Neuronal stem cell (in vitro differentiated cells): ENCODE measurements around the gene RBM25.

Source experiments
- DNase-seq: peaks from one replicate; pipeline ENCODE4 v3.0.0-alpha.2; 2013; ENCODE audit warnings: low spot score
- H2AFZ ChIP-seq: one replicate; pipeline ENCODE4 v1.6.1; 2013; ENCODE audit warnings: mild to moderate bottlenecking, low read length, inconsistent platforms
- H2AK5ac ChIP-seq: 2 replicates; pipeline ENCODE4 v1.6.1; 2013; ENCODE audit warnings: low read depth, mild to moderate bottlenecking, inconsistent platforms, low read length, moderate library complexity, mixed read lengths
- H2BK120ac ChIP-seq: 2 replicates; pipeline ENCODE4 v1.6.1; 2013; ENCODE audit warnings: low read depth, mild to moderate bottlenecking, inconsistent platforms, low read length, moderate library complexity, mixed read lengths
- H2BK12ac ChIP-seq: one replicate; pipeline ENCODE4 v1.6.1; 2013; ENCODE audit warnings: low read length, inconsistent platforms
- H2BK15ac ChIP-seq: 2 replicates; pipeline ENCODE4 v1.6.1; 2013; ENCODE audit warnings: mild to moderate bottlenecking, low read length, inconsistent platforms, mixed read lengths
- H2BK5ac ChIP-seq: one replicate; pipeline ENCODE4 v1.6.1; 2013; ENCODE audit warnings: inconsistent platforms, mild to moderate bottlenecking, low read length, moderate library complexity
- H3K14ac ChIP-seq: one replicate; pipeline ENCODE4 v1.6.1; 2013; ENCODE audit warnings: low read length, inconsistent platforms
- H3K18ac ChIP-seq: 2 replicates; pipeline ENCODE4 v1.6.1; 2013; ENCODE audit warnings: low read length, inconsistent platforms
- H3K23ac ChIP-seq: 2 replicates; pipeline ENCODE4 v1.6.1; 2013; ENCODE audit warnings: low read depth, mild to moderate bottlenecking, mixed read lengths, low read length, inconsistent platforms; ENCODE audit not compliant: poor library complexity
- H3K27ac ChIP-seq: replicated peaks from 3 replicates; pipeline ENCODE4 v1.5.1; 2013; ENCODE audit warnings: low read length, inconsistent platforms
- H3K27me3 ChIP-seq, 3 experiments: 2 replicates each; pipeline ENCODE4 v1.6.1; 2013; ENCODE audit warnings: low read length in 3 of 3, mild to moderate bottlenecking in 2 of 3, inconsistent platforms in 1 of 3, low read depth in 1 of 3, mixed read lengths in 1 of 3, moderate library complexity in 1 of 3; ENCODE audit not compliant: control insufficient read depth in 3 of 3, insufficient read depth in 3 of 3
- H3K36me3 ChIP-seq, 2 donors: replicated peaks in 1 of 2; 2 replicates each; pipeline ENCODE4 v1.6.1; 2013; ENCODE audit warnings: low read length in 2 of 2; ENCODE audit not compliant: control insufficient read depth in 2 of 2, insufficient read depth in 2 of 2
- H3K4ac ChIP-seq: 2 replicates; pipeline ENCODE4 v1.6.1; 2013; ENCODE audit warnings: inconsistent platforms, mild to moderate bottlenecking, low read length, moderate library complexity
- H3K4me1 ChIP-seq, 2 donors: 1 replicate in 1 of 2; 2 replicates in 1 of 2; pipeline ENCODE4 v1.6.1; 2013; ENCODE audit warnings: low read length in 2 of 2, low read depth in 1 of 2; ENCODE audit not compliant: control insufficient read depth in 2 of 2, insufficient read depth in 1 of 2
- H3K4me2 ChIP-seq: one replicate; pipeline ENCODE4 v1.6.1; 2013; ENCODE audit warnings: mild to moderate bottlenecking, low read length, inconsistent platforms; ENCODE audit not compliant: insufficient read depth, poor library complexity, severe bottlenecking
- H3K4me3 ChIP-seq, 2 donors: 2 replicates each; pipeline ENCODE4 v1.5.1; 2013; ENCODE audit warnings: low read length in 2 of 2, mild to moderate bottlenecking in 2 of 2, inconsistent platforms in 1 of 2, moderate library complexity in 1 of 2
- H3K79me1 ChIP-seq: one replicate; pipeline ENCODE4 v1.6.1; 2013; ENCODE audit warnings: low read depth, mild to moderate bottlenecking, inconsistent platforms, low read length, moderate library complexity
- H3K9ac ChIP-seq: one replicate; pipeline ENCODE4 v1.6.1; 2013; ENCODE audit warnings: mild to moderate bottlenecking, low read depth, low read length, inconsistent platforms; ENCODE audit not compliant: poor library complexity
- H3K9me3 ChIP-seq, 2 donors: replicated peaks in 1 of 2; 2 replicates each; pipeline versions ENCODE3 to v1.6.1; 2013; ENCODE audit warnings: low read length in 2 of 2, mild to moderate bottlenecking in 2 of 2, inconsistent platforms in 1 of 2, low read depth in 1 of 2, mixed read lengths in 1 of 2, moderate library complexity in 1 of 2; ENCODE audit not compliant: control insufficient read depth in 2 of 2, insufficient read depth in 1 of 2
- H4K8ac ChIP-seq: one replicate; pipeline ENCODE4 v1.6.1; 2013; ENCODE audit warnings: low read depth, mild to moderate bottlenecking, inconsistent platforms, low read length, moderate library complexity
- H4K91ac ChIP-seq: one replicate; pipeline ENCODE4 v1.6.1; 2013; ENCODE audit warnings: low read length, low read depth, mild to moderate bottlenecking, inconsistent platforms; ENCODE audit not compliant: poor library complexity
- WGBS, 2 donors: extraction: QIAGEN DNeasy Blood & Tissue Kit; methylation state at CpG; one replicate each; pipeline ENCODE4 v1.1.7; 2013; ENCODE audit warnings: missing lambda C conversion rate in 2 of 2, mixed read lengths in 1 of 2; ENCODE audit not compliant: insufficient read length in 2 of 2, insufficient replicate concordance in 1 of 2; ENCODE audit errors: extremely low coverage in 2 of 2; 5-methylcytosine and 5-hydroxymethylcytosine counted together

Gene RBM25

GRCh38 chr14:73166399-73166798 is 108.1 kb downstream of the RBM25 start:
- H3K27ac ChIP-seq: no peak overlapping the region
- no peak overlapping the region for H4K91ac ChIP-seq
- H3K4ac ChIP-seq: no peak overlapping the region
- no peak overlapping the region for H4K8ac ChIP-seq
- DNase-seq: no peak
- peaks cover 14 to 89% of the 10 kb centered on the region in 2 donors for H3K36me3 ChIP-seq
- H2AK5ac ChIP-seq: no peak overlapping the region
- no peak overlapping the region for H3K14ac ChIP-seq
- no peak overlapping the region for H2BK120ac ChIP-seq
- no peak overlapping the region for H3K9ac ChIP-seq
- H3K4me2 ChIP-seq: no peak overlapping the region
- no peak overlapping the region for H2AFZ ChIP-seq
- no peaks in the 10 kb centered on the region for H3K9me3 ChIP-seq
- no peak overlapping the region for H2BK5ac ChIP-seq
- WGBS, 2 donors: no CpG with 5 or more reads among the region's 1 CpG
- H3K23ac ChIP-seq: no peak overlapping the region
- no peak overlapping the region for H2BK15ac ChIP-seq
- H3K4me1 ChIP-seq: peaks cover 0 to 13% of the 10 kb centered on the region in 2 donors
- no peaks in the 10 kb centered on the region for H3K79me1 ChIP-seq
- H3K18ac ChIP-seq: no peak overlapping the region
- no peak overlapping the region for H3K4me3 ChIP-seq
- H2BK12ac ChIP-seq: no peak overlapping the region
- no peaks in the 10 kb centered on the region for H3K27me3 ChIP-seq

GRCh38 chr14:73167727-73168126 is 109.4 kb downstream of the RBM25 start:
- no peak overlapping the region for H3K14ac ChIP-seq
- no peak overlapping the region for H2BK15ac ChIP-seq
- no peaks in the 10 kb centered on the region for H3K27me3 ChIP-seq
- H2BK120ac ChIP-seq: no peak overlapping the region
- H3K4ac ChIP-seq: no peak overlapping the region
- no peaks in the 10 kb centered on the region for H3K9me3 ChIP-seq
- H3K79me1 ChIP-seq: no peaks in the 10 kb centered on the region
- DNase-seq: no peak
- H2AFZ ChIP-seq: no peak overlapping the region
- no peak overlapping the region for H3K23ac ChIP-seq
- H3K4me1 ChIP-seq: peaks cover 0 to 13% of the 10 kb centered on the region in 2 donors
- no peak overlapping the region for H4K91ac ChIP-seq
- H2BK12ac ChIP-seq: no peak overlapping the region
- WGBS, 2 donors: no CpG with 5 or more reads among the region's 4 CpGs
- no peak overlapping the region for H2AK5ac ChIP-seq
- no peak overlapping the region for H3K27ac ChIP-seq
- H3K36me3 ChIP-seq: peaks cover 15 to 90% of the 10 kb centered on the region in 2 donors
- no peak overlapping the region for H3K18ac ChIP-seq
- no peak overlapping the region for H4K8ac ChIP-seq
- H2BK5ac ChIP-seq: no peak overlapping the region
- H3K4me2 ChIP-seq: no peak overlapping the region
- no peak overlapping the region for H3K9ac ChIP-seq
- no peak overlapping the region for H3K4me3 ChIP-seq

- H3K4me2 ChIP-seq: no peak overlapping the region
- no peak overlapping the region for H2AK5ac ChIP-seq
- no peaks in the 10 kb centered on the region for H3K27me3 ChIP-seq
- no CpG with 5 or more reads among the region's 9 CpGs for WGBS, 2 donors
- H3K4me1 ChIP-seq: peaks cover 0 to 13% of the 10 kb centered on the region in 2 donors
- no peak overlapping the region for H4K91ac ChIP-seq
- H2AFZ ChIP-seq: no peak overlapping the region
- no peaks in the 10 kb centered on the region for H3K79me1 ChIP-seq
- H3K9me3 ChIP-seq: no peaks in the 10 kb centered on the region
- H4K8ac ChIP-seq: no peak overlapping the region
- no peak overlapping the region for H3K18ac ChIP-seq
- H2BK12ac ChIP-seq: no peak overlapping the region
- H3K36me3 ChIP-seq: peaks cover 15 to 90% of the 10 kb centered on the region in 2 donors
- no peak overlapping the region for H3K9ac ChIP-seq
- no peak overlapping the region for H3K4ac ChIP-seq
- no peak for DNase-seq
- H3K14ac ChIP-seq: no peak overlapping the region
- no peak overlapping the region for H2BK5ac ChIP-seq
- H2BK120ac ChIP-seq: no peak overlapping the region
- no peak overlapping the region for H3K4me3 ChIP-seq
- no peak overlapping the region for H3K27ac ChIP-seq
- no peak overlapping the region for H3K23ac ChIP-seq
- no peak overlapping the region for H2BK15ac ChIP-seq
Observed at GRCh38 chr14:73168274-73168673, 109.9 kb downstream of the RBM25 start.

DNA sequence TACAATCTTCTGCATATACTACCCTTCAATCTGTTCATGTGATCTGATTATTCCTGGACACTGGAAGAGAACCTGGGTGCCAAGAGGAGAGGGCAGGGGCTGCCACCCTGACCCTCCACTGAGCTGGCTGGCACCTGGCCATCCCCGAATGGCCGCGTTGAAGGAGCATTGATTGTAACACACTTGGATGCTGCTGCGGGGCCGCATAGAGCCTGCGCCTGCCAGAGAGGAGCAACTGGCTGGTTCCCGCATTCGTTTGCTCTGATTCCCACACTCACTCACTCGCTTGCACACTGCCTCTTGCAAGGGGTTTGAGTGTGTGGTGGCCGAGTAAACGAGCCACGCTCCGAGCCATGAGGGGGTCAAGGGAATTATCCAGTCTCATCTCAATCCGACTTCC is 110.4 kb downstream of the RBM25 start:
- H3K23ac ChIP-seq: no peak overlapping the region
- H3K18ac ChIP-seq: no peak overlapping the region
- H2BK120ac ChIP-seq: no peak overlapping the region
- H3K79me1 ChIP-seq: no peaks in the 10 kb centered on the region
- H3K9ac ChIP-seq: peak overlapping the region; percentile 65
- no peak overlapping the region for H2BK15ac ChIP-seq
- no peak overlapping the region for H2BK5ac ChIP-seq
- H2BK12ac ChIP-seq: no peak overlapping the region
- no peak for DNase-seq
- no peaks in the 10 kb centered on the region for H3K9me3 ChIP-seq
- no peak overlapping the region for H2AFZ ChIP-seq
- no CpG with 5 or more reads among the region's 14 CpGs for WGBS, 2 donors
- no peak overlapping the region for H2AK5ac ChIP-seq
- no peak overlapping the region for H3K27ac ChIP-seq
- no peak overlapping the region for H4K91ac ChIP-seq
- H3K4me1 ChIP-seq: peaks cover 0 to 13% of the 10 kb centered on the region in 2 donors
- H3K4me2 ChIP-seq: no peak overlapping the region
- no peak overlapping the region for H4K8ac ChIP-seq
- no peak overlapping the region for H3K4me3 ChIP-seq
- no peak overlapping the region for H3K14ac ChIP-seq
- H3K27me3 ChIP-seq: no peaks in the 10 kb centered on the region
- no peak overlapping the region for H3K4ac ChIP-seq
- peaks cover 17 to 90% of the 10 kb centered on the region in 2 donors for H3K36me3 ChIP-seq
